Prostate gland (tissue), 2 donors: Measurements from ENCODE around the gene PTPRO. TPM values are rescaled to one million over a fixed set of nuclear protein-coding genes. Genes with fewer than 3 reads are reported as not detected.

Source experiments
- DNase-seq: peaks from one replicate; pipeline ENCODE4 v3.0.0-alpha.2; 2019; ENCODE audit warnings: low spot score
- H3K27ac ChIP-seq, 2 donors: fragments of 200-600 bp; sonication (generic); 2 replicates each; pipeline ENCODE4 v1.5.1; 2017 to 2019
- H3K27me3 ChIP-seq: fragments of 200-600 bp; sonication (generic); replicated peaks from 2 replicates; pipeline ENCODE4 v1.5.1; 2019; ENCODE audit not compliant: insufficient read depth
- H3K36me3 ChIP-seq, 2 donors: fragments of 200-600 bp; sonication (generic); 1 replicate in 1 of 2; 2 replicates in 1 of 2; pipeline versions ENCODE4 v1.5.1 to v1.8.1; 2017 to 2019
- H3K4me1 ChIP-seq: fragments of 200-600 bp; sonication (generic); replicated peaks from 2 replicates; pipeline ENCODE4 v1.5.1; 2019
- H3K4me3 ChIP-seq, 2 donors: fragments of 200-600 bp; sonication (generic); 2 replicates each; pipeline ENCODE4 v1.5.1; 2017 to 2019
- H3K9me3 ChIP-seq: fragments of 200-600 bp; sonication (generic); 2 replicates; pipeline ENCODE4 v1.5.1; 2017
- CTCF ChIP-seq, 4 experiments: fragments of 200-600 bp in 2 of 4; fragments of 450-650 bp in 2 of 4; sonication (generic) in 2 of 4; IDR thresholded peaks; 1 replicate in 3 of 4; 2 replicates in 1 of 4; pipeline ENCODE4 v1.5.1; 2016 to 2019; ENCODE audit warnings: antibody characterized with exemption in 4 of 4, mild to moderate bottlenecking in 2 of 4, moderate library complexity in 2 of 4
- POLR2A ChIP-seq: fragments of 450-650 bp; IDR thresholded peaks from one replicate; pipeline ENCODE4 v1.6.1; 2016; ENCODE audit warnings: antibody characterized with exemption, mild to moderate bottlenecking
- POLR2AphosphoS5 ChIP-seq: sonication (generic); formaldehyde crosslinking; IDR thresholded peaks from one replicate; pipeline ENCODE4 v1.6.1; 2017; ENCODE audit warnings: antibody characterized with exemption
- WGBS: methylation state at CpG from one replicate; pipeline ENCODE4 v1.1.5; 2018; 5-methylcytosine and 5-hydroxymethylcytosine counted together
- intact Hi-C: fragments of 100-400 bp; cut with DNase I; formaldehyde crosslinking; loops from one replicate; pipeline ENCODE4 v1.14.2; 2022
- total RNA-seq, 2 donors: library from RNA; depleted of rRNA; stranded (reverse); fragments of >200 nt; gene quantifications; one replicate each; pipeline ENCODE4 v1.1.0, GENCODE V29; 2016

PTPRO gene
- total RNA-seq, 2 donors from 2014 or later, result 0.55 to 1.4 TPM

GRCh38 chr12:15341371-15341770 is 19.1 kb downstream of the PTPRO start:
- Histone ChIP-seq H3K9me3 (no peaks in the 10 kb centered on the region), H3K27ac (no peak overlapping the region), H3K4me3 (no peak overlapping the region), H3K4me1 (no peaks in the 10 kb centered on the region), H3K27me3 (no peaks in the 10 kb centered on the region), H3K36me3 (no peaks in the 10 kb centered on the region)
- TF ChIP-seq POLR2AphosphoS5 (no peak), POLR2A (no peak), CTCF (IDR thresholded peaks at IDR 0.05) (no peak)
- intact Hi-C loops, result no loop called here
- DNase-seq, result no peak

- H3K36me3 ChIP-seq, result no peaks in the 10 kb centered on the region
- no peaks in the 10 kb centered on the region for H3K9me3 ChIP-seq
- no peak for DNase-seq
- H3K4me1 ChIP-seq, result no peaks in the 10 kb centered on the region
- WGBS, result 94% methylated on average over 4 of the region's 4 CpGs
- H3K27me3 ChIP-seq, result no peaks in the 10 kb centered on the region
- no peak for TF ChIP-seq POLR2AphosphoS5
- no peak for TF ChIP-seq POLR2A
- no peak for TF ChIP-seq CTCF (IDR thresholded peaks at IDR 0.05)
- intact Hi-C loops, result no loop called here
- no peak overlapping the region for H3K27ac ChIP-seq
- H3K4me3 ChIP-seq, result no peak overlapping the region
Observed at GRCh38 chr12:15344561-15344960, 22.3 kb downstream of the PTPRO start.

DNA sequence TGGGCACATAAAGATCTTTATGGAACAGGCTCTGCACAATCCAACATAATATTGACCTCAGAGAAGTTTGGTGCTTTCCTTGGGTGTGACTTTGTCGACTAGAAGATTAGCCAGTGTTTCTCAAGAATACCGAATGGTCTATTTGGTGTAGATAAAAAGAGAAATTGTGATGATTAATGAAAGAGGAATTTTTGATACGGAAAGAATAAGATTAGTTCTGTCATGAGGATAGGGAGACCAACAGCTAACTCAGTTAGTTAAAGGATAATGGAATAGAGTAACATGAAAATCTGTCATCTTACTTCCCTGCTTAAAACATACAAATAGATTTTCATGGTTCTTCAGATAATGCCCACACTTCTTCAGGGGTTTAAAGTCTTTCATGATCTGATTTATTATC is 24.2 kb downstream of the PTPRO start:
- WGBS, result 87% methylated on average over 3 of the region's 3 CpGs
- Histone ChIP-seq H3K9me3 (no peaks in the 10 kb centered on the region), H3K27me3 (no peaks in the 10 kb centered on the region), H3K27ac (no peak overlapping the region), H3K36me3 (no peaks in the 10 kb centered on the region), H3K4me3 (no peak overlapping the region), H3K4me1 (no peaks in the 10 kb centered on the region)
- no peak for DNase-seq
- intact Hi-C loops, result no loop called here
- TF ChIP-seq POLR2AphosphoS5 (no peak), POLR2A (no peak), CTCF (IDR thresholded peaks at IDR 0.05) (no peak)

DNA sequence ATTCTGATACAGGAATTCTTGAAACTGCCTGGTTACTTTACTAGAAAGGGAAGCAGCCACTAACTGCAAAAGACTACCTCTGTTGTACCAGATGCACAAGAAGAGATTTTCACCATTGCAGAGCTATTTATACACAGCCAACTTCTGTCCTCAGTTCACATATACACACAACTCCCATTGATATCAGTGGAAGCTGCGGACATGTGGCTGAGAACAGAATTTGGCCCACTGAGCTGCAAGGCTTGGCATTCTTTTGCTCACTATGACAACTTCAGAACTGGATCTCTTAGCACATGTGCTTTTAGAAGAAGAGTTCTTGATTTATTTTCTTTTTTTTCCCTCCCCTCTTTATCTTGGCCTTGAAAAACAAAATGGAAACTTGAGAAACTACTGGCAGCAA is 28.3 kb downstream of the PTPRO start:
- Histone ChIP-seq H3K27ac (no peak overlapping the region), H3K4me1 (no peaks in the 10 kb centered on the region), H3K27me3 (no peaks in the 10 kb centered on the region), H3K36me3 (no peaks in the 10 kb centered on the region), H3K4me3 (no peak overlapping the region), H3K9me3 (no peaks in the 10 kb centered on the region)
- no peak for DNase-seq
- TF ChIP-seq POLR2AphosphoS5 (no peak), CTCF (IDR thresholded peaks at IDR 0.05) (no peak), POLR2A (no peak)
- 60% methylated on average over 1 of the region's 1 CpG for WGBS
- intact Hi-C loops, result no loop called here

DNA sequence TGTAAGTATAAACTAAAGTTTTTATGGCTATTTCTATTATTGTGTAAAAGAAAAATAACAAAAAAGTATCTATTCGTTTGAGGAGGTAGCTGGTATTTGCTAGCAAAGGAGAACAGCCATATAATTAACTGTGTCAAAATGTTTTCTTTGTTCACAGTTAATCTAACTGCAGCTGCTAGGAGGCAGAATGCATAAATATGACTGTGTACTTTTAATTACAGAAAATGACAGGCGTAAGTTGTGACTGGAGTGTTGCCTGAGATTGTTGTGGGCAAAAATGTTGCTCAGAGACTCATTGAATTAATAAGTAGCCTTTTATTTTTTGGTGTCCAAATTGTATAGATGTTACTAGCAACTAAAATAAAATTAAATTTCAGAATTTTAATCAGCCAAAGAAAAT is 33.5 kb downstream of the PTPRO start:
- TF ChIP-seq POLR2A, result no peak
- no peak for TF ChIP-seq CTCF (IDR thresholded peaks at IDR 0.05)
- TF ChIP-seq POLR2AphosphoS5, result no peak
- WGBS, result 73% methylated on average over 2 of the region's 2 CpGs
- intact Hi-C loops, result no loop called here

More for the DNA sequence above, 33.5 kb downstream of the PTPRO start:
- no peaks in the 10 kb centered on the region for H3K4me1 ChIP-seq
- no peak overlapping the region for H3K4me3 ChIP-seq
- no peaks in the 10 kb centered on the region for H3K9me3 ChIP-seq
- no peaks in the 10 kb centered on the region for H3K36me3 ChIP-seq
- H3K27ac ChIP-seq, result no peak overlapping the region
- no peaks in the 10 kb centered on the region for H3K27me3 ChIP-seq
- no peak for DNase-seq
